WTC11 (cell line): Measurements from ENCODE around the gene ABCA5.

Source experiments
- AR ChIP-seq: fragments of 250-450 bp; sonication (Bioruptor Pico); IDR thresholded peaks from 2 replicates; pipeline ENCODE4 v1.9.0; 2021; ENCODE audit warnings: mild to moderate bottlenecking
- CTCF ChIP-seq: fragments of 200-600 bp; IDR thresholded peaks from 2 replicates; pipeline ENCODE4 v1.8.0; 2022; ENCODE audit warnings: antibody characterized with exemption
- FOXP1 ChIP-seq: sonication (generic); formaldehyde crosslinking; IDR thresholded peaks from 2 replicates; pipeline ENCODE4 v1.8.0; 2022; ENCODE audit warnings: missing genetic modification reagents, mild to moderate bottlenecking, moderate library complexity, borderline replicate concordance
- JUN ChIP-seq: sonication (generic); formaldehyde crosslinking; IDR thresholded peaks from 2 replicates; pipeline ENCODE4 v1.8.0; 2023; ENCODE audit warnings: mild to moderate bottlenecking, missing genetic modification reagents
- NR2C2 ChIP-seq: sonication (generic); formaldehyde crosslinking; IDR thresholded peaks from 2 replicates; pipeline ENCODE4 v1.8.0; 2022; ENCODE audit warnings: mild to moderate bottlenecking, missing genetic modification reagents
- ZNF532 ChIP-seq: fragments of 250-450 bp; sonication (Bioruptor Pico); IDR thresholded peaks from 2 replicates; pipeline ENCODE4 v1.9.0; 2021; ENCODE audit warnings: mild to moderate bottlenecking, borderline replicate concordance
- ZSCAN18 ChIP-seq: fragments of 250-450 bp; sonication (Bioruptor Pico); IDR thresholded peaks from 2 replicates; pipeline ENCODE4 v2.1.2; 2022; ENCODE audit warnings: mild to moderate bottlenecking, moderate library complexity
- TF ChIP-seq, protein P1 (sequence below): sonication (generic); formaldehyde crosslinking; IDR thresholded peaks from 2 replicates; pipeline ENCODE4 v1.8.1; 2023; ENCODE audit warnings: mild to moderate bottlenecking, missing genetic modification reagents, moderate library complexity
- TF ChIP-seq, protein P2 (sequence below): sonication (generic); formaldehyde crosslinking; IDR thresholded peaks from 2 replicates; pipeline ENCODE4 v1.8.1; 2022; ENCODE audit warnings: mild to moderate bottlenecking, missing genetic modification reagents, moderate library complexity, borderline replicate concordance

GRCh38 chr17:69323806-69324205, 3.1 kb downstream of the ABCA5 start:
- TF ChIP-seq, protein P1, sequence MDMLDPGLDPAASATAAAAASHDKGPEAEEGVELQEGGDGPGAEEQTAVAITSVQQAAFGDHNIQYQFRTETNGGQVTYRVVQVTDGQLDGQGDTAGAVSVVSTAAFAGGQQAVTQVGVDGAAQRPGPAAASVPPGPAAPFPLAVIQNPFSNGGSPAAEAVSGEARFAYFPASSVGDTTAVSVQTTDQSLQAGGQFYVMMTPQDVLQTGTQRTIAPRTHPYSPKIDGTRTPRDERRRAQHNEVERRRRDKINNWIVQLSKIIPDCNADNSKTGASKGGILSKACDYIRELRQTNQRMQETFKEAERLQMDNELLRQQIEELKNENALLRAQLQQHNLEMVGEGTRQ (CRISPR knock-in tag), result no peak
- no peak for TF ChIP-seq CTCF
- no peak for TF ChIP-seq JUN
- TF ChIP-seq NR2C2 (CRISPR knock-in tag), result no peak
- no peak for TF ChIP-seq ZSCAN18 (CRISPR knock-in tag)
- TF ChIP-seq ZNF532 (CRISPR knock-in tag), result no peak
- TF ChIP-seq, protein P2, sequence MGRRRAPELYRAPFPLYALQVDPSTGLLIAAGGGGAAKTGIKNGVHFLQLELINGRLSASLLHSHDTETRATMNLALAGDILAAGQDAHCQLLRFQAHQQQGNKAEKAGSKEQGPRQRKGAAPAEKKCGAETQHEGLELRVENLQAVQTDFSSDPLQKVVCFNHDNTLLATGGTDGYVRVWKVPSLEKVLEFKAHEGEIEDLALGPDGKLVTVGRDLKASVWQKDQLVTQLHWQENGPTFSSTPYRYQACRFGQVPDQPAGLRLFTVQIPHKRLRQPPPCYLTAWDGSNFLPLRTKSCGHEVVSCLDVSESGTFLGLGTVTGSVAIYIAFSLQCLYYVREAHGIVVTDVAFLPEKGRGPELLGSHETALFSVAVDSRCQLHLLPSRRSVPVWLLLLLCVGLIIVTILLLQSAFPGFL (CRISPR knock-in tag), result no peak
- no peak for TF ChIP-seq FOXP1
- TF ChIP-seq AR (CRISPR knock-in tag), result no peak
